NB4 (cell line): ENCODE measurements around the gene RAF1.

Source experiments
- MAX ChIP-seq: IDR thresholded peaks from 2 replicates; pipeline ENCODE4 v1.6.1; 2011; ENCODE audit warnings: low read depth, low read length
- POLR2A ChIP-seq: IDR thresholded peaks from 2 replicates; pipeline ENCODE4 v1.6.1; 2011; ENCODE audit warnings: mild to moderate bottlenecking; ENCODE audit not compliant: insufficient read length; ENCODE audit errors: extremely low read depth

GRCh38 chr3:12705374-12705926, 41.5 kb upstream of the RAF1 start:
- TF ChIP-seq POLR2A (no peak), MAX (no peak)
